ENCODE data around the gene HOXA7. TPM values are rescaled to one million over a fixed set of nuclear protein-coding genes. Genes with fewer than 3 reads are reported as not detected.

HOXA7 gene
- total and polyA plus RNA-seq, 2 experiments from 2014 or later = 0.24 TPM; not detected in 1

DNA sequence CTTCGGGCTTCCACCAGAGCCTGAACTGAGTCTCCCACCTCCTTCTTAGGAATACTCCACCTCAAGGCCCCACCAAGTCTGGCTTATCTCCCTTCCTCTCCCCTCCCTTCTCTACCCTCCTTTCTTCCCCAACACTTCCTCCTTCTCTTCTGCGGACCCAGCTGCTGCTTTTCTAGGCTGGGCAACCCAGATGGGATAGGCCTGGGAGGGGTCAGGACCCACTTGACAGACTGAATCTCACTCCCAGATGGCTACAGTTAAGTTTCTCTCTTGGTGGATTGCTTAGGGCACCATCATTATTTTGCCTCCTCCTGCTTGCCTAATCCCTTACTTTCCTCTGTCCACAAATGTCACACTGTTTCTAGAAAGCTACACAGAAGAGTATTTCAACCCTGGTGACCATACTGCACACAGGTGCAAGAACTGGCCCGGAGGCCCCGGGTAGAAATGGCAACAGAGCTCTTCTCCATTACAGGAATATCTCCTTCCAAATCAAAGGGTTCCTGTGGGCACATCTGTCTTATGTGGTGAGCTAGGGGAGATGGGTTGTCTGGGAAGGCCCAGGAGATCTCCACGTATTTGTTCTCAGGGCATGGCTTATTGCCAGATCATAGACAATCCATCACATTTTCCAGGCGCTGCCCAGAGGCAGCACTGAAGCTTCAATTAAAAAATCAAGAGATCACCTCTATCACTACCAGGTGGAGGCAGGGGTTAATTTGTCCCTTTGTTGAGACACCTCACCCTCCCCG, 33.7 kb upstream of the HOXA7 start:
- Histone ChIP-seq H2AFZ (no peak overlapping the region), H3K27me3 (ENCODE audit: insufficient read depth) (peaks cover 100% of the 10 kb centered on the region), H3K36me3 (ENCODE audit: insufficient read depth) (no peaks in the 10 kb centered on the region), H3F3A (replicated peaks; ENCODE audit: low read depth) (peaks cover 56% of the 10 kb centered on the region), H3K4me2 (no peak overlapping the region), H3K4me1 (ENCODE audit: insufficient read depth) (peaks cover 64% of the 10 kb centered on the region), H3K27ac (ENCODE audit: low read depth) (no peak overlapping the region), H3K4me3 (no peak overlapping the region), H3K79me2 (replicated peaks; ENCODE audit: insufficient read depth) (no peaks in the 10 kb centered on the region), H3K9me2 (ENCODE audit: insufficient read depth) (no peaks in the 10 kb centered on the region), H4K20me1 (replicated peaks; ENCODE audit: insufficient read depth) (peaks cover 41% of the 10 kb centered on the region)
- no peak overlapping the region; the same call in 2 of the 3 replicates for H3K4me3 Mint-ChIP-seq
- peaks cover 99% of the 10 kb centered on the region for H3K27me3 Mint-ChIP-seq (ENCODE audit: insufficient read depth, low read depth, poor library complexity)
- no peaks in the 10 kb centered on the region; the same call in 1 of the 3 replicates for H3K9me3 Mint-ChIP-seq
- ATAC-seq (no peak), DNase-seq (ENCODE audit: low spot score) (no peak)
- H3K4me1 Mint-ChIP-seq = peaks cover 35% of the 10 kb centered on the region
- TF ChIP-seq STAT1 (IDR thresholded peaks at IDR 0.05; ENCODE audit: unreplicated experiment) (no peak), JUNB (IDR thresholded peaks at IDR 0.05; ENCODE audit: unreplicated experiment) (no peak), EZH2 (IDR thresholded peaks at IDR 0.05; ENCODE audit: low read depth, unreplicated experiment) (peak; percentile 6)
- no peak overlapping the region for H3K27ac Mint-ChIP-seq
- no peaks in the 10 kb centered on the region for H3K36me3 Mint-ChIP-seq (ENCODE audit: low read depth)

DNA sequence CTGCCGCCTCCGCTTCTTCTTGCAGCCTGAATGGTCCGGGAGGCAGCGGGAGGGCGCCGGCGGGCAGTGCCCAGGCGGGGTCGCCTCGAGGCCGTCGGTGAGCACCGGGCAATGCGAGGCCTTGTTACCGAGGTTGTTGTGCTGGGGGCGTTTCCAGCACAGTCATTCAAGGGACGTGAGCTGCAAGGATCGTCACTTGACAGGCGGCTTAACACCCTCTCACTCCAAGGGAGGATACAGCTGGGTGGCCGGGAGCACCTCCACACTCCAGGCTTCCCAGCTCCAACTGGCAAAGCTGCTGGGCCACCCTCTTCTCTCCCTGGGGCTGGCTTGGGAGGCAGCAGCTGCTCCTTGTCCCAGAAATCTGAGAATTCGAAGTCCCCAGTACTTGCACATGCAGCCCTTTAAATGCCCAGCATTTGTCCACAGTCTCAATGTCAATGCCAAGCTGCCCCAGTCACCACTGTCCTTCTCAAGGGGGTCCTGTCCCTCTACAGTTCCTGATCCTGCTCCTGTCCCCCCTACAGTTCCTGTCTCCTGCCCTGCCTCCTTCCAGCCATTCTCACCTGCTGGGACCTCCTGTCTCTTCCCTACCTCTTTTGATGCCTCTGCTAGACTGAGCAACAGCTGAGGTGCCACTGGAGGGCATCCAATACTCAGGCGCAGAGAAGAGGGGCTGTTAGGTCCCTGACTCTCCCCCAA, 33.0 kb upstream of the HOXA7 start:
- ATAC-seq (no peak; the same call in 2 of the 3 replicates), DNase-seq (ENCODE audit: low spot score) (peak; percentile 47)
- H3K4me2 ChIP-seq = peak overlapping the region; percentile 77
- peaks cover 100% of the 10 kb centered on the region for H3K27me3 ChIP-seq (ENCODE audit: insufficient read depth)
- Mint-ChIP-seq H3K27me3 (ENCODE audit: insufficient read depth, low read depth, poor library complexity) (peaks cover 99% of the 10 kb centered on the region), H3K36me3 (ENCODE audit: low read depth) (no peaks in the 10 kb centered on the region), H3K27ac (no peak overlapping the region), H3K4me1 (peaks cover 41% of the 10 kb centered on the region), H3K4me3 (no peak overlapping the region; the same call in 2 of the 3 replicates), H3K9me3 (no peaks in the 10 kb centered on the region; the same call in 1 of the 3 replicates)
- no peaks in the 10 kb centered on the region for H3K36me3 ChIP-seq (ENCODE audit: insufficient read depth)
- H3K4me1 ChIP-seq (ENCODE audit: insufficient read depth) = peaks cover 70% of the 10 kb centered on the region
- peak overlapping the region; percentile 48 for H3K4me3 ChIP-seq
- H3K79me2 ChIP-seq (replicated peaks; ENCODE audit: insufficient read depth) = no peaks in the 10 kb centered on the region
- no peak overlapping the region for H3K27ac ChIP-seq (ENCODE audit: low read depth)
- peaks cover 41% of the 10 kb centered on the region for H4K20me1 ChIP-seq (replicated peaks; ENCODE audit: insufficient read depth)
- no peak overlapping the region for H2AFZ ChIP-seq
- peaks cover 56% of the 10 kb centered on the region for H3F3A ChIP-seq (replicated peaks; ENCODE audit: low read depth)
- no peaks in the 10 kb centered on the region for H3K9me2 ChIP-seq (ENCODE audit: insufficient read depth)
- TF ChIP-seq ZNF331 (CRISPR knock-in tag; IDR thresholded peaks at IDR 0.05; ENCODE audit: low read depth) = no peak
- peak; percentile 60 for TF ChIP-seq EZH2phosphoT487 (IDR thresholded peaks at IDR 0.05; ENCODE audit: unreplicated experiment)
- TF ChIP-seq EZH2 (IDR thresholded peaks at IDR 0.05; ENCODE audit: low read depth, unreplicated experiment) = peak; percentile 75

DNA sequence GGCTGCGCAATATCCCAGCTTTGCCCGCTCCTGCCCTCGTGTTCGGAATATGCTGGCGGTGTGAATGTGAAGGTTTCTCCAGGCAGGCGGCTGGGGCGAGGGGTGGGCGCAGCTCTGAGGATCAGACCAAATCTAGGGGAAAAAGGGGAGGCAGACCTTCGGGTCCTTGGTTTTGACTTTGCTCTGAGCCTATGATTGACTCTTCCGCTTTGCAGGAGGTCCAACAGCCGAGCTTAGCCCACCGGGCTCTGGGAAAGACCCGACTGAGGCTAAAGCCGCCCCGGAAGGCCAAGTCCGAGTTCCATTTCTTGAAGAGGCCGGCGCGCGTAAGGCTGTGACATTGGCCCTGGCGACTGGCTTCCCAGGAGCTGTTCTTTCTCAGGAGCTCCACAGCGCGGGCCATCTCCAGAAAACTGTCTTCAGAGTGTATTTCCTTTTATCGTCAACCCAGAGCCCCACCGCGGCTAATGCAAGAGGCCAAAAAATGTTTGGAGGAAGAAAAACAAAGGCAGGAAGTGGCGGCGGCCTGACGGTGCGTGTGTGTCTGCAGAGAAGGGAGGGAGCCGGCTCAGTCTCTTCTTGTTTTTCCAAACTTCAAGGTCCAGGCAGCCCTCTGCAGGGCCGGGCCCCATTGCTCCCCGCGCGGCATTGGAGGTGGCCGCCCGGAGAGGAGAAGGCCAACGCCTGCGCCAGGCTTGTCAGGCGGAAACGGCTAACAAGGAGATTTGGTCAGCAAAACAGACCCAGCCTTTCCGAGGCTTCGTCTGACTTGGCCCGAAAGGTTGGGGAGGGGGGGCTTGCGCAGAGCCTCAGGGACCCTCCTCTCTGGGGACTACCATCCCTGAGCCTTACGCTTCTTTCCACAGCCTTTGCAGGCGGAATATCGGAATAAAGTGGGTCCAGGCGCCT, 32.2 kb upstream of the HOXA7 start:
- Histone ChIP-seq H3K27ac (ENCODE audit: low read depth) (no peak overlapping the region), H3K27me3 (ENCODE audit: insufficient read depth) (peaks cover 100% of the 10 kb centered on the region), H3K79me2 (replicated peaks; ENCODE audit: insufficient read depth) (no peaks in the 10 kb centered on the region), H3K36me3 (ENCODE audit: insufficient read depth) (no peaks in the 10 kb centered on the region), H4K20me1 (replicated peaks; ENCODE audit: insufficient read depth) (peaks cover 41% of the 10 kb centered on the region), H3K9me2 (ENCODE audit: insufficient read depth) (no peaks in the 10 kb centered on the region), H3K4me1 (ENCODE audit: insufficient read depth) (peaks cover 71% of the 10 kb centered on the region), H2AFZ (peak overlapping the region; percentile 38; the same call in 1 of the 2 replicates), H3K4me3 (peak overlapping the region; percentile 48), H3K4me2 (peak overlapping the region; percentile 77), H3F3A (replicated peaks; ENCODE audit: low read depth) (peaks cover 61% of the 10 kb centered on the region)
- no peak for TF ChIP-seq ZNF114 (CRISPR knock-in tag; IDR thresholded peaks at IDR 0.05)
- TF ChIP-seq, protein P1, sequence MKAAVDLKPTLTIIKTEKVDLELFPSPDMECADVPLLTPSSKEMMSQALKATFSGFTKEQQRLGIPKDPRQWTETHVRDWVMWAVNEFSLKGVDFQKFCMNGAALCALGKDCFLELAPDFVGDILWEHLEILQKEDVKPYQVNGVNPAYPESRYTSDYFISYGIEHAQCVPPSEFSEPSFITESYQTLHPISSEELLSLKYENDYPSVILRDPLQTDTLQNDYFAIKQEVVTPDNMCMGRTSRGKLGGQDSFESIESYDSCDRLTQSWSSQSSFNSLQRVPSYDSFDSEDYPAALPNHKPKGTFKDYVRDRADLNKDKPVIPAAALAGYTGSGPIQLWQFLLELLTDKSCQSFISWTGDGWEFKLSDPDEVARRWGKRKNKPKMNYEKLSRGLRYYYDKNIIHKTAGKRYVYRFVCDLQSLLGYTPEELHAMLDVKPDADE (IDR thresholded peaks at IDR 0.05) = 0 out of 2 replicates have a peak, but pooled peaks have one; percentile 8
- TF ChIP-seq EZH2 (IDR thresholded peaks at IDR 0.05; ENCODE audit: low read depth, unreplicated experiment) = peak; percentile 95
- TF ChIP-seq EZH2phosphoT487 (IDR thresholded peaks at IDR 0.05; ENCODE audit: unreplicated experiment) = peak; percentile 85
- TF ChIP-seq JUNB (IDR thresholded peaks at IDR 0.05; ENCODE audit: unreplicated experiment) = no peak
- no peaks in the 10 kb centered on the region; the same call in 1 of the 3 replicates for H3K9me3 Mint-ChIP-seq
- peak overlapping the region; percentile 58 for H3K4me3 Mint-ChIP-seq
- no peak overlapping the region for H3K27ac Mint-ChIP-seq
- peak; percentile 8 for ATAC-seq
- no peaks in the 10 kb centered on the region for H3K36me3 Mint-ChIP-seq (ENCODE audit: low read depth)
- peaks cover 99% of the 10 kb centered on the region for H3K27me3 Mint-ChIP-seq (ENCODE audit: insufficient read depth, low read depth, poor library complexity)
- H3K4me1 Mint-ChIP-seq = peaks cover 40% of the 10 kb centered on the region
- DNase-seq (ENCODE audit: low spot score) = peak; percentile 72

All from GM23338 (cell line).